ENCODE measurements around the gene SLC5A8.
A peak's percentile ranks its signal among the peaks of the same experiment; 100 is the strongest.

Gene SLC5A8

DNA sequence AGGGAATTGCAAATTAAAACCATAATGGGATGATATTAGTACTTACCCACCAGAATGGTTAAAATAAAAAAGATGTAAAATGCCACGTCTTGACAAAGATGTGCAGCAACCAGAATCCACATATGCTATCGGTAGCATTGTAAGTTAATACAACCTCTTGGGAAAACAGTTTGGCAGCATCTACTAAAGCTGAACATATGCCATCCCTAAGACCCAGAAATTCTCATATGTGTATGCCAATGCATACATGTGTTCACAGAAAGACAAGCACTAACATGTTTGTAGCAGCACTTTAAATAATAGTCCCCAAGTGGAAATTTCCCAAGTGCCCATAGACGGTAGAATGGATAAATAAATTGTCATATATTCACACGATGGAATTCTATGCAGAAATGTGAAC is 28.3 kb upstream of the SLC5A8 start:
- in situ Hi-C loops (cut with HindIII; ENCODE audit: low sequenced_read_pairs): no loop called here
- DNase-seq (ENCODE audit: low read depth): no peak
- no peak overlapping the region for H3K4me3 ChIP-seq (ENCODE audit: low read depth, low read length)
- TF ChIP-seq, protein P1, sequence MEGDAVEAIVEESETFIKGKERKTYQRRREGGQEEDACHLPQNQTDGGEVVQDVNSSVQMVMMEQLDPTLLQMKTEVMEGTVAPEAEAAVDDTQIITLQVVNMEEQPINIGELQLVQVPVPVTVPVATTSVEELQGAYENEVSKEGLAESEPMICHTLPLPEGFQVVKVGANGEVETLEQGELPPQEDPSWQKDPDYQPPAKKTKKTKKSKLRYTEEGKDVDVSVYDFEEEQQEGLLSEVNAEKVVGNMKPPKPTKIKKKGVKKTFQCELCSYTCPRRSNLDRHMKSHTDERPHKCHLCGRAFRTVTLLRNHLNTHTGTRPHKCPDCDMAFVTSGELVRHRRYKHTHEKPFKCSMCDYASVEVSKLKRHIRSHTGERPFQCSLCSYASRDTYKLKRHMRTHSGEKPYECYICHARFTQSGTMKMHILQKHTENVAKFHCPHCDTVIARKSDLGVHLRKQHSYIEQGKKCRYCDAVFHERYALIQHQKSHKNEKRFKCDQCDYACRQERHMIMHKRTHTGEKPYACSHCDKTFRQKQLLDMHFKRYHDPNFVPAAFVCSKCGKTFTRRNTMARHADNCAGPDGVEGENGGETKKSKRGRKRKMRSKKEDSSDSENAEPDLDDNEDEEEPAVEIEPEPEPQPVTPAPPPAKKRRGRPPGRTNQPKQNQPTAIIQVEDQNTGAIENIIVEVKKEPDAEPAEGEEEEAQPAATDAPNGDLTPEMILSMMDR (IDR thresholded peaks at IDR 0.05; ENCODE audit: low read depth, low read length, missing control alignments): no peak

DNA sequence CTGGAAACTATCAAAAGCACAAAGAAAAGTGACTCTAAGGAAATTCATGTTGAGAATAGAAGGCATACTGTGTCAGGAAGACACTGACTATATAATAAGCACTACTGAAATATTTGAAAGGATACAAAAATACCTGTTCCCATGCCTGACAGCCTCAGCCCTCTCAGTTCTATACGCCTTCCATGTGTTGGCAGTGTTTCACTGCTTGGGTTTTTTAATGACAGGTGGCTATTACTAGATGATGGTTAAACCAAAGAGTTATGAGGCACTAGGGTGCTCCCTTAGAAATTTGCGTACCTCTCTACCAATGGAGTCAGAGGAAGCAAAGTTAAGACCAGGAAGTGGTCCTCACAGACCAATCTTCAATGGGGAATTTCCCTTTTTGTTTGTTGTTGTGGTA is 25.6 kb upstream of the SLC5A8 start:
- TF ChIP-seq, protein P1 (IDR thresholded peaks at IDR 0.05; ENCODE audit: low read depth, low read length, missing control alignments): no peak
- H3K4me3 ChIP-seq (ENCODE audit: low read depth, low read length): no peak overlapping the region
- in situ Hi-C loops (cut with HindIII; ENCODE audit: low sequenced_read_pairs): no loop called here
- DNase-seq (ENCODE audit: low read depth): no peak

DNA sequence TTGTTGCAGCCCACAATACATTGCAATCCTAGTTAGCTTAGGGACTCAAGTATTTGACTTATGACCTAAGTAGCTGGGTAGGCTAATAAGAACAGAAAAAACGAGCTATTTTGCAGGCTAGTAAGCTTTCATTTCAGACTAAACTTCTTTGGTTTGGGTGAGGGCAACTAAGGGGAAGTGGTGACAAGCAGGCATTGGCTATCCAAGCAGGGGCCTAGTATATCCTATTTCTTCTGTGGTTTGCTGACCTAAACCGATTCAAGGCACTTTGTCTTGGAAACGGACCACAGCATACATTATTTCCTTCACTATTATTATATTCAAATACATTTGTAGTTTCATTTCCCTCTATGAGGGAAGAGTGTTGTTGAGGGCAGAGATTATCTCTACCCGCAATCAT is 21.6 kb upstream of the SLC5A8 start:
- H3K4me3 ChIP-seq (ENCODE audit: low read depth, low read length): no peak overlapping the region
- in situ Hi-C loops (cut with HindIII; ENCODE audit: low sequenced_read_pairs): no loop called here
- TF ChIP-seq, protein P1 (IDR thresholded peaks at IDR 0.05; ENCODE audit: low read depth, low read length, missing control alignments): no peak
- no peak for DNase-seq (ENCODE audit: low read depth)

DNA sequence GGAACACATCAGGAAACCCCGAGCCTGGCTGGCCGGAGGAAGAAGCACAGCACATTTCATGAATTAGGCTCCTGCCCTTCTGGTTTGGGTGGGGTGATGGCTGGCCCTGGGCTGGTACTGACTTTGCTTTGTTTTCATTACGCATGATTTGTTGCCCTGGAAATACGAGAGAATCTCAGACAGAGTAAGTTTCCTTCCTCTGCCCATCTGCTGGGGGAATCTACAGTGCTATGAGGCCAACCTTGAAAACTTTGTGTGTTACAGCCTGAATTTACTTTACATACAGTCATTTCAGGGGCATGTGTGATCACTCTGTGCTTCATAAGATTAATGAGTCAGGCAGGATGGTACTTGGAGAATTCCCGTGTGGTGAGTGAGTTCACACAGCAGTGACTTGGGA is 20.5 kb upstream of the SLC5A8 start:
- DNase-seq (ENCODE audit: low read depth): peak; percentile 24
- TF ChIP-seq, protein P1 (IDR thresholded peaks at IDR 0.05; ENCODE audit: low read depth, low read length, missing control alignments): no peak
- H3K4me3 ChIP-seq (ENCODE audit: low read depth, low read length): no peak overlapping the region
- in situ Hi-C loops (cut with HindIII; ENCODE audit: low sequenced_read_pairs): no loop called here

DNA sequence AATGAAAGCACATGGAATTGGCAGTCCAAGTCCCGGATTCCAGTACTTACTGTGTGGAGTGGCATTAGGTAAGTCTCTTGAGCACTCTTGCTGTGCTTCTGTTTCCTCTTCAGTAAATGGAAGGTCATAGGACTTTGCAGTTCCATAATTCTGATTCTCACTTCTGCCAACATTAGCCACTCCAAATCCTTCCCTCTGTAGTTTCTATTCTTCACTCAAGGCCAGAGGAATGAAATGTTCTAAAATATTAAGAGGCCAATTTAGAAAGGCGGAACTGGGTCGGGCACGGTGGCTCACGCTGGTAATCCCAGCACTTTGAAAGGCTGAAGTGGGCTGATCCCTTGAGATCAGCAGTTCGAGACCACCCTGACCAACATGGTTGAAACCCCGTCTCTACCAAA is 19.8 kb upstream of the SLC5A8 start:
- in situ Hi-C loops (cut with HindIII; ENCODE audit: low sequenced_read_pairs): no loop called here

DNA sequence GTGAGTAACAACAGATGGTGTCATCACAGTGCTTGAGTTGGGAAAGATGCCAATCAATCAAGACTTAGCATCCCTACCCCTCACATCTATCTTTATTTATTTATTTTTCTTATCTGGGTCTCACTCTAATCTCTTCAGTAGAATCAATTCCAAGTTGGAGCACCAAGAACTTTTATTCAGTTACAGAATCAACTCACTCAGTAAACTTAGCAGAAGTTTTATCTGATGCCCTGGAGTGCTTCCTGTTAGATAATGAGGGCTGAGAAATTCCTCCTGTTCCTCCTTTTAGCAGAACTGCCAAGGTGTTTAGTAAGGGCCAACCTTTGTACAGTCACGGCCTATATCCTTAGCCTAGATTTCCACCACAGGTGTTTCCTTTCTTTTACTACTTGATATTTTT is 11.3 kb upstream of the SLC5A8 start:
- no peak overlapping the region for H3K4me3 ChIP-seq (ENCODE audit: low read depth, low read length)
- in situ Hi-C loops (cut with HindIII; ENCODE audit: low sequenced_read_pairs): no loop called here
- DNase-seq (ENCODE audit: low read depth): no peak
- TF ChIP-seq, protein P1 (IDR thresholded peaks at IDR 0.05; ENCODE audit: low read depth, low read length, missing control alignments): no peak

More for the DNA sequence above, 19.8 kb upstream of the SLC5A8 start:
- H3K4me3 ChIP-seq (ENCODE audit: low read depth, low read length): no peak overlapping the region
- TF ChIP-seq, protein P1 (IDR thresholded peaks at IDR 0.05; ENCODE audit: low read depth, low read length, missing control alignments): no peak
- no peak for DNase-seq (ENCODE audit: low read depth)

DNA sequence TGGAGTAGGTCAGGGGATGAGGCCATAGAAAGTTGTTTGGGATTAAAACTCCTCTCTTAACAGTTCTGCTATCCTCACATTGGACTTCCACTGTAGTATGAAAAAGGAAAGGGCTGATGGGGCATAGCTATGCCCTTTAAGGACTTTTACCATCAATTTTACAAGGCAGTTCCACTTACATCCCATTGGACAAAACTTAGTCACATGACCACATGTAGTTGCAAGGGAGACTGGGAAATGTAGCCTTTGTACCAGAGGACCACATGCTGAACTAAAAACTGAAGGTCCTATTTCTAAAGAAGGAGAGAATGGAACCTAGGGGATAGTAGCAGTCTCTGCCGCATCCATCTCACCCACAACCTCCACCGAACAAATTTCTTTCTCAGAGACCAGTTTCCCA is 6.8 kb upstream of the SLC5A8 start:
- no peak for DNase-seq (ENCODE audit: low read depth)
- TF ChIP-seq, protein P1 (IDR thresholded peaks at IDR 0.05; ENCODE audit: low read depth, low read length, missing control alignments): no peak
- in situ Hi-C loops (cut with HindIII; ENCODE audit: low sequenced_read_pairs): no loop called here
- H3K4me3 ChIP-seq (ENCODE audit: low read depth, low read length): no peak overlapping the region

Measured in astrocyte of the cerebellum (primary cell).